K562 (cell line): ENCODE data around the gene DBNDD1. TPM values are rescaled to one million over a fixed set of nuclear protein-coding genes. Genes with fewer than 3 reads are reported as not detected.

Source experiments
- ARID1B ChIP-seq: fragments of 450-650 bp; IDR thresholded peaks from 2 replicates; pipeline ENCODE4 v1.6.1; 2016; ENCODE audit warnings: antibody characterized with exemption, mild to moderate bottlenecking, inconsistent platforms
- CC2D1A ChIP-seq: fragments of 450-650 bp; IDR thresholded peaks from 2 replicates; pipeline ENCODE4 v1.6.1; 2017; ENCODE audit warnings: mild to moderate bottlenecking
- DEAF1 ChIP-seq: fragments of 450-650 bp; formaldehyde crosslinking; IDR thresholded peaks from 2 replicates; pipeline ENCODE4 v1.4.0; 2020; ENCODE audit warnings: mild to moderate bottlenecking, moderate library complexity
- GMEB1 ChIP-seq: fragments of 250-450 bp; sonication (Bioruptor Pico); IDR thresholded peaks from 2 replicates; pipeline ENCODE4 v1.4.0; 2020; ENCODE audit warnings: mild to moderate bottlenecking
- HDAC8 ChIP-seq: fragments of 450-650 bp; IDR thresholded peaks from 2 replicates; pipeline ENCODE4 v1.6.1; 2016; ENCODE audit warnings: mild to moderate bottlenecking, missing genetic modification characterization, moderate library complexity, missing compliant biosample characterization
- HMG20A ChIP-seq: fragments of 450-650 bp; formaldehyde crosslinking; conservative IDR thresholded peaks from 2 replicates; pipeline ENCODE4 v1.4.0; 2020; ENCODE audit warnings: mild to moderate bottlenecking, mixed read lengths
- SNRNP70 ChIP-seq: fragments of 200-400 bp; formaldehyde crosslinking; optimal IDR thresholded peaks from 2 replicates; pipeline ENCODE3; 2017; ENCODE audit warnings: low read depth, low read length
- SREBF1 ChIP-seq: fragments of 150-350 bp; IDR thresholded peaks from 2 replicates; pipeline ENCODE4 v1.6.1; 2014; ENCODE audit warnings: antibody characterized with exemption, low read depth, low read length, borderline replicate concordance
- SRSF1 ChIP-seq: fragments of 200-400 bp; formaldehyde crosslinking; IDR thresholded peaks from 2 replicates; pipeline ENCODE4 v1.6.1; 2017; ENCODE audit warnings: mild to moderate bottlenecking, low read depth, low read length, moderate library complexity
- ZBTB1 ChIP-seq: sonication (generic); formaldehyde crosslinking; IDR thresholded peaks from 2 replicates; pipeline ENCODE4 v1.8.1; 2023; ENCODE audit warnings: missing genetic modification reagents, low read depth, mild to moderate bottlenecking, borderline replicate concordance
- ZBTB5 ChIP-seq: fragments of 450-650 bp; IDR thresholded peaks from 2 replicates; pipeline ENCODE4 v1.6.1; 2017; ENCODE audit warnings: antibody characterized with exemption
- ZNF121 ChIP-seq: sonication (generic); formaldehyde crosslinking; conservative IDR thresholded peaks from 2 replicates; pipeline ENCODE4 v1.8.0; 2022; ENCODE audit warnings: missing genetic modification reagents
- ZNF79 ChIP-seq: fragments of 250-450 bp; sonication (Bioruptor Pico); IDR thresholded peaks from 2 replicates; pipeline ENCODE4 v1.4.0; 2020; ENCODE audit warnings: low read depth, mild to moderate bottlenecking, moderate library complexity
- polyA plus RNA-seq, 8 experiments: library from polyadenylated mRNA; depleted of rRNA in 4 of 8; stranded (reverse) in 5 of 8; unstranded in 3 of 8; fragments of >200 nt; fragmentation: Nextera tagmentation in 2 of 8; fragmentation: Illumina TruSeq in 1 of 8; extraction: Ambion mirVana in 2 of 8; extraction: Trizol in 1 of 8; gene quantifications; 2 replicates each; pipeline versions ENCODE4 v1.2.1 to v1.2.3, GENCODE V29; 2011 to 2014; ENCODE audit warnings: inconsistent platforms in 1 of 8, missing spikeins in 1 of 8
- total RNA-seq, 7 experiments: library from RNA; depleted of rRNA in 6 of 7; stranded (reverse); fragments of >200 nt in 6 of 7; fragmentation: Illumina TruSeq in 2 of 7; extraction: Trizol in 2 of 7; gene quantifications; 2 replicates each; pipeline versions ENCODE4 v1.2.1 to v1.2.3, GENCODE V29; 2011 to 2021; ENCODE audit warnings: low replicate concordance in 1 of 7
- TF ChIP-seq, protein P1 (sequence below): fragments of 200-800 bp; sonication (Bioruptor generic); IDR thresholded peaks from 2 replicates; pipeline ENCODE4 v1.6.1; 2017; ENCODE audit warnings: missing genetic modification characterization, missing compliant biosample characterization
- TF ChIP-seq, protein P2 (sequence below): fragments of 250-450 bp; sonication (Bioruptor Pico); IDR thresholded peaks from 2 replicates; pipeline ENCODE4 v1.4.0; 2020

DBNDD1 gene
- total and polyA plus RNA-seq, 9 of the 15 experiments (the other 6 are each of a cell fraction or from before 2014, with no cell fraction given): 0.55 to 13.0 (median 5.8) TPM

- TF ChIP-seq ZNF121 (CRISPR knock-in tag) (no peak), HDAC8 (no peak), SNRNP70 (no peak), ZBTB1 (CRISPR knock-in tag) (no peak; the same call in 1 of the 2 replicates), CC2D1A (no peak), GMEB1 (CRISPR knock-in tag) (no peak), ZBTB5 (no peak), DEAF1 (CRISPR knock-in tag) (no peak), ARID1B (no peak), ZNF79 (CRISPR knock-in tag) (no peak), SREBF1 (no peak), HMG20A (CRISPR knock-in tag) (no peak), SRSF1 (no peak)
- TF ChIP-seq, protein P1, sequence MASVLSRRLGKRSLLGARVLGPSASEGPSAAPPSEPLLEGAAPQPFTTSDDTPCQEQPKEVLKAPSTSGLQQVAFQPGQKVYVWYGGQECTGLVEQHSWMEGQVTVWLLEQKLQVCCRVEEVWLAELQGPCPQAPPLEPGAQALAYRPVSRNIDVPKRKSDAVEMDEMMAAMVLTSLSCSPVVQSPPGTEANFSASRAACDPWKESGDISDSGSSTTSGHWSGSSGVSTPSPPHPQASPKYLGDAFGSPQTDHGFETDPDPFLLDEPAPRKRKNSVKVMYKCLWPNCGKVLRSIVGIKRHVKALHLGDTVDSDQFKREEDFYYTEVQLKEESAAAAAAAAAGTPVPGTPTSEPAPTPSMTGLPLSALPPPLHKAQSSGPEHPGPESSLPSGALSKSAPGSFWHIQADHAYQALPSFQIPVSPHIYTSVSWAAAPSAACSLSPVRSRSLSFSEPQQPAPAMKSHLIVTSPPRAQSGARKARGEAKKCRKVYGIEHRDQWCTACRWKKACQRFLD (CRISPR knock-in tag): no peak
- TF ChIP-seq, protein P2, sequence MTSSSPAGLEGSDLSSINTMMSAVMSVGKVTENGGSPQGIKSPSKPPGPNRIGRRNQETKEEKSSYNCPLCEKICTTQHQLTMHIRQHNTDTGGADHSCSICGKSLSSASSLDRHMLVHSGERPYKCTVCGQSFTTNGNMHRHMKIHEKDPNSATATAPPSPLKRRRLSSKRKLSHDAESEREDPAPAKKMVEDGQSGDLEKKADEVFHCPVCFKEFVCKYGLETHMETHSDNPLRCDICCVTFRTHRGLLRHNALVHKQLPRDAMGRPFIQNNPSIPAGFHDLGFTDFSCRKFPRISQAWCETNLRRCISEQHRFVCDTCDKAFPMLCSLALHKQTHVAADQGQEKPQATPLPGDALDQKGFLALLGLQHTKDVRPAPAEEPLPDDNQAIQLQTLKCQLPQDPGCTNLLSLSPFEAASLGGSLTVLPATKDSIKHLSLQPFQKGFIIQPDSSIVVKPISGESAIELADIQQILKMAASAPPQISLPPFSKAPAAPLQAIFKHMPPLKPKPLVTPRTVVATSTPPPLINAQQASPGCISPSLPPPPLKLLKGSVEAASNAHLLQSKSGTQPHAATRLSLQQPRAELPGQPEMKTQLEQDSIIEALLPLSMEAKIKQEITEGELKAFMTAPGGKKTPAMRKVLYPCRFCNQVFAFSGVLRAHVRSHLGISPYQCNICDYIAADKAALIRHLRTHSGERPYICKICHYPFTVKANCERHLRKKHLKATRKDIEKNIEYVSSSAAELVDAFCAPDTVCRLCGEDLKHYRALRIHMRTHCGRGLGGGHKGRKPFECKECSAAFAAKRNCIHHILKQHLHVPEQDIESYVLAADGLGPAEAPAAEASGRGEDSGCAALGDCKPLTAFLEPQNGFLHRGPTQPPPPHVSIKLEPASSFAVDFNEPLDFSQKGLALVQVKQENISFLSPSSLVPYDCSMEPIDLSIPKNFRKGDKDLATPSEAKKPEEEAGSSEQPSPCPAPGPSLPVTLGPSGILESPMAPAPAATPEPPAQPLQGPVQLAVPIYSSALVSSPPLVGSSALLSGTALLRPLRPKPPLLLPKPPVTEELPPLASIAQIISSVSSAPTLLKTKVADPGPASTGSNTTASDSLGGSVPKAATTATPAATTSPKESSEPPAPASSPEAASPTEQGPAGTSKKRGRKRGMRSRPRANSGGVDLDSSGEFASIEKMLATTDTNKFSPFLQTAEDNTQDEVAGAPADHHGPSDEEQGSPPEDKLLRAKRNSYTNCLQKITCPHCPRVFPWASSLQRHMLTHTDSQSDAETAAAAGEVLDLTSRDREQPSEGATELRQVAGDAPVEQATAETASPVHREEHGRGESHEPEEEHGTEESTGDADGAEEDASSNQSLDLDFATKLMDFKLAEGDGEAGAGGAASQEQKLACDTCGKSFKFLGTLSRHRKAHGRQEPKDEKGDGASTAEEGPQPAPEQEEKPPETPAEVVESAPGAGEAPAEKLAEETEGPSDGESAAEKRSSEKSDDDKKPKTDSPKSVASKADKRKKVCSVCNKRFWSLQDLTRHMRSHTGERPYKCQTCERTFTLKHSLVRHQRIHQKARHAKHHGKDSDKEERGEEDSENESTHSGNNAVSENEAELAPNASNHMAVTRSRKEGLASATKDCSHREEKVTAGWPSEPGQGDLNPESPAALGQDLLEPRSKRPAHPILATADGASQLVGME: no peak
These were observed 12.8 kb upstream of the DBNDD1 start (continued) for GRCh38 chr16:90031931-90032673.
